DMS 273 treated with DMSO at 0.1 percent for 48 hours (cell line): Measurements from ENCODE around the gene PTBP3.
"Not testable (repeated sequence)": the region's sequence is repeated elsewhere in the genome, so short reads cannot be mapped to it uniquely, and the experiment has no call there.

Experiments
- DNase-seq: peaks from one replicate; lab custom pipeline; 2025; lab: John Stamatoyannopoulos, UW

PTBP3 gene

GRCh38 chr9:112268413-112268812, 65.0 kb downstream of the PTBP3 start:
- no peak for DNase-seq

DNA sequence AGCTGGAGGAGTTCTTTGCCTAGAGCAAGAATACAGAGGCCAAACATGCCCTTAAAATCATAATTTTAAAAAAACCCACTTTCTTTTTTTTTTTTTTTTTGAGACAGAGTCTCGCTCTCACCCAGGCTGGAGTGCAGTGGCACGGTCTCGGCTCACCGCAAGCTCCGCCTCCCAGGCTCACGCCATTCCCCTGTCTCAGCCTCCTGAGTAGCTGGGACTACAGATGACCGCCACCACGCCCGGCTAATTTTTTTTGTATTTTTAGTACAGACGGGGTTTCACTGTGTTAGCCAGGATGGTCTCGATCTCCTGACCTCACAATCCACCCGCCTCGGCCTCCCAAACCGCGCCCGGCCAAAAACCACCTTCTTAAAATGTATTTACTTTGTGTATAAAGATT, 66.3 kb downstream of the PTBP3 start:
- not testable (repeated sequence) for DNase-seq

- no peak for DNase-seq
Measured at GRCh38 chr9:112265391-112265790, 68.0 kb downstream of the PTBP3 start.

- no peak for DNase-seq
Measured at GRCh38 chr9:112262577-112262976, 70.8 kb downstream of the PTBP3 start.

DNA sequence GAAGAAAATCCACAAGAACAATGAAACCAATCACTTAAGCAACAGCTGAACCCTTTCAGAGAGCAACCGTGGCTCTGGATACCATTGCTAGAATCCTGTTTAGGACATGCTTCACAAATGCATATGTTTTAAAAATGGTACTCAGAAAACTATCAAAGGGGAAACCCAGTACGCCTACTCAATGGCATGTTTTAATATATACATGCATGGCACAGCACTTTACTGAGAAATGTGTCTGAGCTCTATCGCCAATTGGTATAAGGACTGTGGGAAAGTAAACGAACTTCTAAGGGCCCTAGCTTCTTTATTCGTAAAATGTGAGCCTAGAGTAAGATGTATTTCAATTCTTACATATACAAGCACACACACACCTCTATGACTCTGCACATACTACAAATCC, 72.3 kb downstream of the PTBP3 start:
- no peak for DNase-seq

DNA sequence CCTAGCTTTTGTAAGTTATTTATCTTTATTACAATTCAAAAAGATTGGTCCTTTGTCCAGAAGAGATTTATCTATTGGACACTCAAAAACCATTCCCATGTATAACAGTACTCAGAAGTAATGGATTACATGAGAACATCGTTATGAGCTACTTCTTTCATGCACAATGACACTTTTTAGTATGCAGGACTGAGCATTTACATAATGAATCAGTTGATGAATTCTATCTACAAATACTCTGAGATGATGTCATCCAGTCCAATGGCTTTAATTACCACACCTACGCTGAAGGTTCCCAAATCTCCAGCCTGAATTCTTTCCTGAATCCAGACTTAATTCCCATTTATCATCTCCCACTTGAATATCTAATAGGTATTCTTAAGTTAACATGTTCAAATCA, 75.3 kb downstream of the PTBP3 start:
- DNase-seq = no peak

- DNase-seq = no peak
Measured at GRCh38 chr9:112252194-112252593, 81.2 kb downstream of the PTBP3 start.

GRCh38 chr9:112249277-112249676, 84.1 kb downstream of the PTBP3 start:
- no peak for DNase-seq

DNA sequence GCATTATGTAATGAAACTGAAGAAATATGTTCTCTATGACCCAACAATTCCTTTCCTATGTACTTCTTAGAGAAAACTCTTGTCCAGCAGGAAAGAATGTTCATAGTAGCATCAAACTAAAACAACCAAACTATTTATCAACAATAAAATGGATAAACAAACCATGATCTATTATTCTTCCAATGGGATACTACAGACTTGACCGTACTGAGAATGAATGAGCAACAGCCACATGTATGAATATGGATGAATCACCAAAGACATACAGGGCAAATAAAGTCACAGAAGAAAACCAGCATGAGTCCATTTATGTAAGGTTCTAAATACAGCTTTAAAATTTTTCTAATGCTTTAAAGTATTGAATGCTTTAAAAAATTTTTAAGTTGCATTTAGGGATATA, 84.7 kb downstream of the PTBP3 start:
- DNase-seq = no peak

GRCh38 chr9:112247090-112247489, 86.3 kb downstream of the PTBP3 start:
- no peak for DNase-seq

- DNase-seq = no peak
Measured at GRCh38 chr9:112245126-112245525, 88.3 kb downstream of the PTBP3 start.

GRCh38 chr9:112242147-112242804, 91.1 kb downstream of the PTBP3 start:
- no peak for DNase-seq

- no peak for DNase-seq
Measured at GRCh38 chr9:112241491-112241890, 91.9 kb downstream of the PTBP3 start.

GRCh38 chr9:112239708-112240107, 93.7 kb downstream of the PTBP3 start:
- no peak for DNase-seq

DNA sequence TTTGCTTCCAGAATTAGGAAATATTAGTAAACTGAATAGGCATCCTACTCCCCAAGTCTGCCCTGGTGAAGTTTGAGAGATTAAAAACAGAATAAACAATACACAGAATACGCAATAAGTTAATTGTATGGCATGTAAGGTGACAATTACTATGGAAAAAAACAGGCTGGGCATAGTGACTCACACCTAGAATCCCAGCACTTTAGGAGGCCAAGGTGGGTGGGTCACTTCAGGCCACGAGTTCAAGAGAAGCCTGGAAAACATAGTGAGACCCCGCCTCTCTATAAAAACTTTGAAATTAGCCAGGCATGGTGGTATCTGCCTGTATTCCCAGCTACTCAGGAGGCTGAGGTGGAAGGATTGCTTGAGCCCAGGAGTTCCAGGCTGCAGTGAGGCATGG, 94.1 kb downstream of the PTBP3 start:
- DNase-seq = no peak

DNA sequence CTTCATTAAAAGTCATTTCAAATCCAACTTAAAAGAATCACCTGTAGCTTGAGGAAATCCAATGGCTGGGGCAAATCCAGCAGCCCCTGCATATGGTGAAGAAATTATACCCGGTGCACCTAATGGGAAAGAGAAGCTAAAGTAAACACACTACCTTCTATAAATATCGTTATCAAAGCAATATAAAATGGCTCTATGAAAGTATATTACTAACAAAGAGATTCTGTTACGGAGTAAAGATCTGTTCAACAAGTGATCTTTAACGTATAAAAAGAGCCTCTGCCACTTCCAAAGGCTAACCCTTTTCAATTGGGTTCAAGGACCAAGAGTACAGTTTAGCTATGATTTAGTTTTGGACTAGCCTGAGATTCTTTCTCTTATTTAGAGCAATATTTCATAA, 98.6 kb downstream of the PTBP3 start:
- no peak for DNase-seq

DNA sequence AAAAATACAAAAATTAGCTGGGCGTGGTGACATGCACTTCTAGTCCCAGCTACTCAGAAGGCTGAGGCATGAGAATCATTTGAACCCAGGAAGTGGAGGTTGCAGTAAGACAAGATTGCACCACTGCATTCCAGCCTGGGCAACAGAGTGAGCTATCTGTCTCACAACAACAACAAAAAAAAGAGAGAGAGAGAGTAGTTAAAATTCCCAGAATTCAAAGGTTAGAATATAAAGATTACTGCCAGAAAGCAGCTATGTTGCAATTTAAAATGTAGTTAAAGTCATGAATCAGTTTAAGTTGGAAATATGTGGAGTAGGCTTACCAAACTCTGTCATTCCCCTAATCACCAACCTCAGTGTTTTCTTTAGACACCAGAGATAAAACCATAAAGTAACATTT, 99.7 kb downstream of the PTBP3 start:
- DNase-seq = no peak

DNA sequence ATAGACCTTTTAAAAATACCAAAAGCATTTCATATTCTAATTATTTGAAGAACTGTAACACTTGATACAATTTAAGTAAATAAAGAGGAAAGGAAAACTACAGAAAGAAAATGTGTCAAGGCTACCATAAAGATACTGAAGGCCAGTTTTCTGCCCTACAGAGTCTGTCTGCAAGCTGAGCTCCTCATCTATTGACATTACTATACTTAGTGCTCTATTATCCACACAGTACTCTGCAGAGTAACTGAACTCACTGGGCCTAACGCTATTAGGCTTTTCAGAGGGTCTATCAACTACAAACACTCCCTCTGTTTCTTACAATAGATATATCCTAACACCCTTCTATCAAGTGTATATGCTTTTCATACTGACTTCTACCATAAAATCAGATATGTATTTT, 101.2 kb downstream of the PTBP3 start:
- no peak for DNase-seq

DNA sequence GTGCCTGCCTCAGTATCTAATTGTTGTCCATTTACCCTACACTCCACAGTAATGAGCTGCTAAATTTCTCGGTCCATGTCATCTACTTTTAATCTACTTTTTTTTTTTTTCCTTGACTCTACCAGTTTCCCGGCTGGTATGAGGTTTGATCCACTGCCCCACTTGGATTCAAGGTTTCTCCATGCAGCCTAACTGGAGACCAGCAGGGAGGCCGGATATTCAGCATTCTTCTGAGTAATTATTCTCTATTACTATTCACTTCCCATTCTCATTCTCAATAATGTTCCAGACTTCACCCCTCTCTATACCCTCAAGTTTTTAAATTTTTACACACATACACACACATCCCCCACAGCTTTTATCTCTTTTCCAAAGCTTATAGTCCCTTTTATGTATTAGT, 107.3 kb downstream of the PTBP3 start:
- no peak for DNase-seq

DNA sequence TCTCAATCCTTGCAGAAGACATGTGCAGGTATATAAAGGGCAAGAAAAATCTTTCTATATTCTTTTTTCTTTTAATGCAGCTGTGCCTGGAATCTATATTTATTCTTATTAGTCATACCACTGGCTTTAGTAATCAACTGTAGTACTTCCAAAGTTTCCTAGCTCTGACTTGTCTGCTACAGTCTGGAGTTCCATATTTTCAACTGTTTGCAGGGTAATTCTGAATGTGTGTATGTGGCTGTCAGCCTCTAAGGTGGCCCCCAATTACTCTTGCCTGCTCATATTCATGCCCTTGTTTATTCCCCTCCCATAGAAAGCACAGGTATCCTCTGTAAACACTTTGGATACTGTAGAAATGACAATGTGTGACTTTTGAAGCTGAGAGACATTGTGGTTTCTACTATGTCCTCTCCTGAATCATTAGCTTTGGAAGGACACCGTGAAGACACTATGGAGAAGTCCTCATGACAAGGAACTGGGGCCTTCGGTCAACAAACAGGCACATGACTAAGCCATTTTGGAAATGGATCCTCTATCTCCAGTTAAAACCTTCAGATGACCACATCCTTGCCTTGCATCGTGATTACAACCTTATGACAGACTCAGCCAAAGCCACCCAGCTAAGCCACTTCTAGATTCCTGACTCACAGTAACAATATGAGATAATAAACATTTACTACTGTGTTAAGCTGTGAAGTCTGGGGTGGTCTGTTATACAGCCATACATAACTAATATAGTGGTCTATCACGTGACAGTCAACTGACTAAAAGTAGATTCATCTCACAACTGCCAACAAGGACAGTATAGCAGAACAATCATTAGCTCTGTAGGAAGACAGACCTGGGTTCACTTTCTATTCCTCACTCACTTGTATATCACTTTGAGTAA, 108.8 kb downstream of the PTBP3 start:
- no peak for DNase-seq

DNA sequence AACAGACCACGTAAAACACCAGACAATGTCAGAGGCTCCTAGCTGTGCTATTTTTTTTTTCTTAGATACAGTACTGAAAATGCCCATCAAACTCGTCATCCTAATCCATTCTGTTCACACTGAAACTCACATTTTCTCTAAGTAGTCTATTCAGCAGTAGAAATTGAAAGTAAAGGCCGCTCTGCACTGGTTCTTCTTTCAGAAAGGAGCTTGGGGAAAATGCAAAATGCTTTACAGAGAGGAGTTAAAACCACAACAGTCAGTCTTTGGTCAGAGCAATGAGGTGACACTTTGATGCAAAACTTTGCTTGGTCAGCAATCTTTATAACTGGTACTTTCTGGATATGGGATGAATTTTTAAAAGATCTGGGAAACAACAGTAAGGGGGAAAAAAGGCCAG, 114.5 kb downstream of the PTBP3 start:
- DNase-seq = no peak

- DNase-seq = no peak
Measured at GRCh38 chr9:112212926-112213325, 120.5 kb downstream of the PTBP3 start.

- DNase-seq = no peak
Measured at GRCh38 chr9:112207451-112207850, 126.0 kb downstream of the PTBP3 start.

- DNase-seq = no peak
Measured at GRCh38 chr9:112203536-112203935, 129.9 kb downstream of the PTBP3 start.
